ENCODE results near the gene FAM76B.

- TF ChIP-seq EZH2 (IDR thresholded peaks at IDR 0.05; ENCODE audit: borderline replicate concordance, low read depth, low read length, poor library complexity, severe bottlenecking), result no peak
- peak; percentile 29; the same call in 1 of the 2 replicates for TF ChIP-seq CTCF (conservative IDR thresholded peaks at IDR 0.05; ENCODE audit: low read depth, low read length)
These were observed 50.3 kb downstream of the FAM76B start for GRCh38 chr11:95739108-95739938.

All from A673 (cell line).